HG03439 (cell line): ENCODE results near the gene RPLP2.

Experiments used
- ATAC-seq: cut with Tn5 transposase; IDR thresholded peaks from one replicate; pipeline ENCODE4 v1.9.1; 2021; ENCODE audit warnings: mild to moderate bottlenecking, moderate library complexity; ENCODE audit not compliant: unreplicated experiment

Gene RPLP2

GRCh38 chr11:790721-791564 lies 18.8 kb upstream of the RPLP2 start:
- no peak for ATAC-seq

DNA sequence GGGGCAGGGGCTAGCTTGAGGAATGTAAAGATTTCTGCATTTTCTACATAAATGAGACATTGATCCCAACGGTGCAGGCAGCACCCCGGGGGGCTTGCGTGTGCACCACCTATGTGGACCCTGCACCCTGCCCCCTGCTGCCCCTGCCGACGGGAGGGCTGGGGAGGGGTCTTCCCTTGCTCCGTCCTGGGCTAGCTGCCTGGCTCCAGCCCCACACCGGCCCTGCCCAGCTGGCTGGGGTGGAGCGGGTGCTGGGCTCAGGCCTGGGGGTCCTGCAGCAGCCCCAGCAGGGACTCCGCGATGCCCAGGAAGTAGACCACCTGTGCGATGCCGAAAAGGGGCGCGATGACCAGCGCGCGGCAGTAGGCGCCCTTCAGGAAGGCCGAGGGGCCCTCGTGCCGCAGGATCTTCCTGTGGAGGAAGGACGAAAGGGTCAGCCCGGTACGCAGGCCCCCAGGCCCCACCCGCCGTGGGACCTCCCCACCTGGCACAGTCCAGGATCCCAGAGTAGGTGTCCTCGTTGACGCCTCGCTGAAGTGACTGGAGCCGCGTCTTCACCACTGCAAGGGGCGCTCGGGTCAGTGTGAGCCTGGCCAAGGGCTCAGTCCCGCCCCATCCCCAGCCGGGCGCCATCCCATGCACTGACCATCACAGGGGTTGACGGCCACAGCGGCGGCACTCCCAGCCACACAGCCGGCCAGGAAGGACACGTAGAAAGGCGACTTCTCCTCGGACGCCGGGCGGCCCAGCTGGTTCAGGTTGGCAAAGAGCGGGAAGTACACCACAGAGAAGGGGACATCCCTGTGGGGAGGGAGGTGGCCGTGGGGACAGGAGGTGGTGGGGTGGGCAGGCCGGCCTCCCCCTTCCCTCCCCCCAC lies 17.9 kb upstream of the RPLP2 start:
- no peak for ATAC-seq

- no peak for ATAC-seq
Observed at GRCh38 chr11:792535-792821, 17.3 kb upstream of the RPLP2 start.

GRCh38 chr11:792873-793272 lies 16.9 kb upstream of the RPLP2 start:
- no peak for ATAC-seq

DNA sequence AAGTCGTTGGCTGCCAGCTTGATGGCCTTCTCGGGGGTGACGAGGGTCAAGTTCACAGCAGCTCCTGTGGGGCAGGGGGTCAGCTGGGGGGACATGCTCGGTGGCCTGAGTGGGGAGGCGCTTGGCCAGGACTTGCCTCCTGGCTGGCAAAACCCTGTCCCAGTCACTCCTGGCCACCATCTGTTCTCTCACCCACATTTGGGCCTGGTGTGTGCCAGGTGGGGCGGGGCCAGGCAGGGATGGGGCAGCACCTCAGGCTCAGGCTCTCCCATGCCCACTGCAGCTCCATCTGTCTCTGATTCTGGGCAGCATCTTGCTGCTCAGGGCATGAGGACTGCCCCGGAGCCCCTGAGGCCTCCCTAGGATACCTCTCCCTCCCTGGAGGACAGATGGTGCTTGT lies 16.2 kb upstream of the RPLP2 start:
- ATAC-seq: no peak

DNA sequence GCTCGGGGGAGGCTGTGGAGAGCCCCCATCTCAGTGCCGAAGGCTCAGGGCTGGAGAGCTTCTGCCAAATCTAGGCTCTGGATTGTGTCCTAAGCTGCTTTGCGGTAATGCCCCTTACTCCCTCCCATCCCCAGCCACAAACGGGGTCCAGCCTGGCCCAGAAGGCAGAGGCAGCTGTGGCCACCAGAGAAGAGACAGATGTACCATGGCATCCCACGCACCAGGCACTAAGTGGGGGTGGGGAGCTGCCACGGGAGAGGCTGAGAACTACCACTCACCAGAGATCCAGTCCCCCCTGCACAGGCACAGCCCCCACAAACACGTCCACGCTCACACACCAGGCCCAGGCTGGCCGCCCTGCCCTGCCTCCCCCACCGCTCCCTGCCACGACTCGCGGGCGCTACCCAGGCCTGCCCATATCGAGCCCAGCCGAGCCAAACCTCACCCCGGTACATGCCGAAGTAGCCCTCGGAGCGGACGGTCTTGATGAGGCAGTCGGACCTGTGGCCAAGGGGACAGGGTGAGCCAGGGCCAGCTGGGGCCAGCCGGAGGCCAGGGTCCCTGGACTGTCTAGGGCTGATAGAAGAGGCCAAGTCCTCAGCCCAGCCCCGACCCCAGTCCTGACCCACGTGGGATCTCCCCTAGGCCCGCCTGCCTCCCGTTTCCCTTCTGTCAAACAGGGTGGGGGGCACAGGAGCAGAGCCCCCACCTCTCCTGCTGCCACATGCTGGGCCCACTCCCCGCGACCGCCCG lies 15.6 kb upstream of the RPLP2 start:
- ATAC-seq: no peak

DNA sequence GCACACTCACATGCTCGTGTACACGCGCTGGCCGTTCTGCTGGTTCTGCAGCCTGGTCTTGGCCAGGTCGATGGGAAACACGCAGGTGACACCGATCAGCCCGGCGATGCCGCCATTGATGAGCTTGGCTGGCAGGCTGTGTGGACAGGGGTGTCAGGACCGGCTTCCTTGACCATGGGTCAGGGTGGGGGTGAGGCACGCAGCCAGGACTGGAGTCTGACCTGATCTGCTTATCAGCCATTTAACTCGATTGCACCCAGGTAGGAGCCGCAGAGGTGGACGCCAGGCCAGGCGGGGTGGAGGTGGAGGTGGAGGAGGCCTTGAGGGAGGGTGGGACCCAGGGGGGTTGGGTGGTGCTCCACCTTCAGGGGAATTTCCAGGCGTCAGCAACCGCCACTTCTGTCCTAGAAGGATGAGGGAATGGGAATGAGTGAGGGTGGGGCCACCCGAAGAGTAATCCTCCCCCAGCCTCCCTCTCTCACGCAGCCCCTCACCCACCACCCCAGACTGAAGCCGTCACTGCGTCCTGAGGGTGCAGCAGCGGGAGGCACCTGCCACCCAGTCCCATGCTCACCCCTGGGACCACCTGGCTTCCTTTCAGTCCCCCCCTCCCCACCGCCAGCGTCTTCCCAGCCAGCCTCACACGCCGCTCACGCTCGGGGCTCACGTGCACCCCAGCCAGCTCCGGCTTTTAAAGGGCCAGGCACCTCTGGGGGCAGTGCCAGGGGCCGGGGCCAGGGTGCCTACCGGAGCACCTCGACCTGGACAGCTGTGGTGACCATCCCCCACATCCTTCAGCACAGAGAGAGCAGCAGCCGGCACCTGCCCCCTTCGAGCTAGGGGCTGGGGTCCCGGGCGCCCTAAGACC lies 14.8 kb upstream of the RPLP2 start:
- no peak for ATAC-seq

- no peak for ATAC-seq
Observed at GRCh38 chr11:795634-796564, 13.9 kb upstream of the RPLP2 start.

DNA sequence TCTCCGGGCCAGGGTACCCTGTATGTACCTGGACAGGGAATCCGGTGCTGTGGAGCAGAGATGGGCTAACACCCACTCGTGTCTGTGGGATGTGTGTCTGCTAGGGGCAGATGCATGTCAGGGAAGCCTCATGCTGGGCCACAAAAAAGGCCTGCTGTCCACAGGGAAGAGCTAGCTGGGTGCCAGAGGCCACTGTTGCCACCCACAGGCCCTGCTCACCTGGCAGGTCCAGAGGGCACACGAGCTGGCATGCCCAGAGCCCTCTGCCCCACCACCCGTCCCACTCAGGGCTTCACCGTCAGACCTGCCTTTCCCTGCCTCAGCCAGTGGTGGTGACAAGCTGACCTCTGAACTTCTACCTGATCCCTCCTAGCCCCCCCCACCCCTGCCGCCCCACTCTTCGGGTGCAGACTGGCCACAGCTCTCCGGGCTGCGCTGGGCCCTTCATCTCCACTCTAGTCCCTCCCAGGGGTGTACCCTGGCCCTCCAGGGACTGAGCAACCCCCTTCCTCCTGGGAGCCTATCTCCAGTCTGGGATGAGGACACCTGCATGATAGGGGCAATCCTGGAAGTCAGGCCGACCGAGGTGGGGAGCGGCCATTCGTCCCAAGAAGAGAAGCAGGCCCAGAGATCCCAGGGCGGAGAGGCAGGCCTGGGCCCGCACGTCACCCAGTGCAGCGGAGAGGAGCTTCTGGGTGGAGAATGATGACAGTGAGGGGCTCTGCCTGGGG lies 13.0 kb upstream of the RPLP2 start:
- ATAC-seq: no peak

GRCh38 chr11:797296-798092 lies 12.3 kb upstream of the RPLP2 start:
- peak; percentile 38 for ATAC-seq

DNA sequence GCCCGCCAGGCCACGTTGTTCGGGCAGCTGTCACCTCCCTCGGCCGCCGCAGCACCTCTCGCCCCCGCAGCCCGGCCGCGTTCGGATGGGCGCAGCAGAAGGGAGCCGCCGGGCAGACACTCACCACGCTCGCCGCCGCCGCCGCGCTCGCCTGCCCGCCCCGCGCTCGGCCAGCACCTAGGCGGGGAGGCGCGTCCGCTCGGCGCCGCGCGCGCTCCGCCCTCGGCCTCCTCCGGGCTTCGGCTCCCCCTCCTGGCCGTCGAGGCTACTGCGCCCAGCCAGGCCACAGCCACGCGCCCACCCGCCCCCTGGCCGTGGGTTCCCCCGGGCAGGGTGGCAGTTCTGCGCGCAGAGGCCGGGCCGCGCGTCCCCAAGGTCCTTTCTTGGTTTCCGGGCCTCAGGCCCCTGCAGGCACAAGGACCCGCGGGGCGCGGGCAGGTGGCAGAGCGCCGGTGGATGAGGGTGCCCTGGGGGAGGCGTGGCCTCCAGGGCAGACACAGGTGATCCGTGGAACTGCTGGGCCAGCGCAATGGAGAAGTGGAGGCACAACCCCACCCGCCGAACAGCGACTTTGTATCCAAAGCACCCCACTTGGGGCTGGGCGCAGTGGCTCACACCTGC lies 11.6 kb upstream of the RPLP2 start, which contains the start of gene SLC25A22:
Gene SLC25A22, minus strand, starts transcription at position 189 of the 621 bp plus-strand sequence. CDS start 3,275 bp downstream, outside the sequence.
- ATAC-seq: peak; percentile 47

DNA sequence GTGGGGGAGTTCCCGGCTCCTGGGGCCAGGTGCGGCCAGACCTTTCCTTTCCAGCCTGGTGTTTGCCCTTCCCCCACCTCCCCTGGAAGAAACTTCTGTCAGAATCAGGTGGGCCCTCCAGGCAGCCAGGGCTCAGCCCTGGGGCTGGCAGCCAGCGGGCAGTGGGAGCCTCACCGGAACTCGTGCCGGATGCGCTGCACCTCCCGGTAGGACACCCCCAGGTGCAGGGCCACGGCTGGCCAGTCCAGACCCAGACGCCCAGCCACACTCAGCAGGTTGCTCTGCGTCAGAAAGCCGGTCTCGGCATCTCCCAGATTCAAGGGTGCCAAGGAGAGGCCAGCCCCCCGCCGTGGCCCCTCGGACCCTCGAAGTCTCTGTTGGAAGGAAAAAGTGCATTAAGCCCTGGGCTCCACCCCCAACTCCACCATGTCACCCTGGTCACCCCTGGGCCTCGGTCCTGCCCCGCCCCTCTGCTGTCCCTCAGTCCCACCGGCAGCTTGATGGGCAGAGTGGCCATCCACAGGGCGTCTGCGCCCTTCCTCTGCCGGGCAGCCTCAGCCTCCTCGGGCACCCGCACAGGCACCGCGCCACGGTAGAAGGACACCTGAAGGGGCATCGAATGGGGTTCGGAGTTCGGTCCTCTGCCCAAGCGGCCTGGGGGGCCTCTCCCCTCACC lies 10.0 kb upstream of the RPLP2 start:
- no peak for ATAC-seq

GRCh38 chr11:800473-800872 lies 9.3 kb upstream of the RPLP2 start:
- no peak for ATAC-seq

DNA sequence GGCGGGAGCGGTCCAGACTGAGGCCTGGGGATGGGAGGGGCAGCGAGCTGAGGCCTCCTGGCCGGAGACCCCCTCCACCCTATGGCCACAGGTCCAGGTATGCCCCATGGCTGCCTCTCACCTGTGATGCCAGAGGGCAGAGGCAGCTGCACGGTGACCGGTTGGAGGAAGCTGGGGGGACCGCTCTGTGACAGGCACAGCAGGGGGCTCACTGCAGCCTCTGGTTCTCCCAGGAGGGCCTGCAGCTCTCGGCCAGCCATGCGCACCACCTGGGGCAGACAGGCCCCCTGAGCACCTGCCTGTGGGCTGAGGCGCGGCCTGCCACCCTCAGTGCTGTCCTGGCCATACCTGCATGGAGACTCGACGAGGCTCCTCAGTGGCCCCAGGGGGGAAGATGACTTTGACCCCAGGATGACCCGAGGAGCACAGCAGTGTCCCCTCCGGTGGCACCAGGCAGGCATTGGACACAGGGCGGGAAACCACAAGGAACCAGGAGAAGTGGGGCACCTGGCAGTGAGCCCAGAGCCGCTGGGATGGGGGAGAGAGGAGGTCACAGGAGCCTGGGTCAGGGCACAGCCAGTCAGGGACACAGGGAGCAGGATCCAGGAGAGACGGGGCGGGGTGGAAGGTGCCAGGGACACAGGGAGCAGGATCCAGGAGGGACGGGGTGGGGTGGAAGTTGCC lies 8.5 kb upstream of the RPLP2 start:
- no peak for ATAC-seq

GRCh38 chr11:802018-802617 lies 7.6 kb upstream of the RPLP2 start:
- ATAC-seq: no peak
